A549 (cell line): Measurements from ENCODE around the gene RUNX2.

ENCODE experiments used
- CEBPB ChIP-seq, 2 experiments: fragments of >200 bp in 1 of 2; sonication (Bioruptor Twin) in 1 of 2; formaldehyde crosslinking in 1 of 2; IDR thresholded peaks; 2 replicates each; pipeline ENCODE4 v1.6.1; 2012 to 2016
- CTCF ChIP-seq: fragments of >200 bp; sonication (Bioruptor Twin); formaldehyde crosslinking; IDR thresholded peaks from 3 replicates; pipeline ENCODE4 v1.5.1; 2016
- EP300 ChIP-seq, 2 experiments: fragments of >200 bp; sonication (Bioruptor Twin); formaldehyde crosslinking; IDR thresholded peaks; 2 replicates in 1 of 2; 3 replicates in 1 of 2; pipeline ENCODE4 v1.6.1; 2016 to 2017
- ESRRA ChIP-seq: fragments of 150-350 bp; IDR thresholded peaks from 2 replicates; pipeline ENCODE4 v1.6.1; 2014; ENCODE audit warnings: mild to moderate bottlenecking, low read length, borderline replicate concordance
- HES2 ChIP-seq: fragments of >200 bp; sonication (Bioruptor Twin); formaldehyde crosslinking; IDR thresholded peaks from 2 replicates; pipeline ENCODE4 v1.6.1; 2016
- JUNB ChIP-seq: fragments of >200 bp; sonication (Bioruptor Twin); formaldehyde crosslinking; IDR thresholded peaks from 2 replicates; pipeline ENCODE4 v1.6.1; 2016
- MYC ChIP-seq: IDR thresholded peaks from 2 replicates; pipeline ENCODE4 v1.6.1; 2012; ENCODE audit warnings: mild to moderate bottlenecking, inconsistent platforms, low read length, improper control_type of control experiment, borderline replicate concordance
- NFE2L2 ChIP-seq: fragments of 150-350 bp; conservative IDR thresholded peaks from 2 replicates; pipeline ENCODE4 v1.6.1; 2014; ENCODE audit warnings: low read length
- POLR2A ChIP-seq: IDR thresholded peaks from 2 replicates; pipeline ENCODE4 v1.6.1; 2012; ENCODE audit warnings: mild to moderate bottlenecking, low read length
- RAD21 ChIP-seq, 2 experiments: fragments of >200 bp in 1 of 2; sonication (Bioruptor Twin) in 1 of 2; formaldehyde crosslinking in 1 of 2; IDR thresholded peaks in 1 of 2; conservative IDR thresholded peaks in 1 of 2; 2 replicates in 1 of 2; 3 replicates in 1 of 2; pipeline ENCODE4 v1.6.1; 2012 to 2018; ENCODE audit warnings: inconsistent platforms in 1 of 2
- RCOR1 ChIP-seq: fragments of 150-350 bp; IDR thresholded peaks from 2 replicates; pipeline ENCODE4 v1.6.1; 2014; ENCODE audit warnings: antibody characterized with exemption, low read length, low read depth
- RFX5 ChIP-seq: fragments of 450-650 bp; IDR thresholded peaks from 2 replicates; pipeline ENCODE4 v1.7.1; 2014; ENCODE audit warnings: antibody characterized with exemption, mild to moderate bottlenecking, moderate library complexity

- no peak for TF ChIP-seq CTCF
- no peak for TF ChIP-seq POLR2A
- no peak for TF ChIP-seq CEBPB (IDR thresholded peaks at IDR 0.05)
- TF ChIP-seq RFX5, result no peak
- TF ChIP-seq RAD21 (conservative IDR thresholded peaks at IDR 0.05 in 1 of 2, IDR thresholded peaks at IDR 0.05 in 1 of 2), result no peak
- no peak for TF ChIP-seq HES2
- TF ChIP-seq EP300 (IDR thresholded peaks at IDR 0.05), result no peak
- no peak for TF ChIP-seq NFE2L2
- TF ChIP-seq ESRRA, result no peak
- no peak for TF ChIP-seq MYC
- no peak for TF ChIP-seq JUNB
- TF ChIP-seq RCOR1, result no peak
Measured at GRCh38 chr6:45344900-45345299, 16.8 kb downstream of the RUNX2 start.
